Stimulated activated naive CD8-positive, alpha-beta T cell treated with anti-CD3 and anti-CD28 coated beads, Interleukin-15, Interleukin-2, amounts not matched to agents 100 ng/mL and 50 ng/mL, for 24 hours (primary cell): ENCODE data around the gene EDAR.
A peak's percentile ranks its signal among the peaks of the same experiment; 100 is the strongest.

Experiments
- H3K27ac Mint-ChIP-seq: one replicate; pipeline ENCODE4 v1.8.0; 2021; ENCODE audit warnings: mild to moderate bottlenecking, mixed read lengths
- H3K27me3 Mint-ChIP-seq: one replicate; pipeline ENCODE4 v1.8.0; 2021; ENCODE audit warnings: mixed read lengths
- H3K36me3 Mint-ChIP-seq: one replicate; pipeline ENCODE4 v1.8.0; 2021; ENCODE audit warnings: low read depth, mixed read lengths
- H3K4me1 Mint-ChIP-seq: one replicate; pipeline ENCODE4 v1.8.0; 2021; ENCODE audit warnings: low read depth, mixed read lengths
- H3K4me3 Mint-ChIP-seq: one replicate; pipeline ENCODE4 v1.8.0; 2021; ENCODE audit warnings: mild to moderate bottlenecking, mixed read lengths
- H3K9me3 Mint-ChIP-seq: one replicate; pipeline ENCODE4 v1.8.0; 2021; ENCODE audit warnings: mixed read lengths

EDAR gene

GRCh38 chr2:109016376-109016775, 27.4 kb upstream of the EDAR start:
- Mint-ChIP-seq H3K27ac (no peak overlapping the region), H3K36me3 (no peaks in the 10 kb centered on the region), H3K9me3 (no peaks in the 10 kb centered on the region), H3K27me3 (no peaks in the 10 kb centered on the region), H3K4me1 (peaks cover 12% of the 10 kb centered on the region), H3K4me3 (no peak overlapping the region)

DNA sequence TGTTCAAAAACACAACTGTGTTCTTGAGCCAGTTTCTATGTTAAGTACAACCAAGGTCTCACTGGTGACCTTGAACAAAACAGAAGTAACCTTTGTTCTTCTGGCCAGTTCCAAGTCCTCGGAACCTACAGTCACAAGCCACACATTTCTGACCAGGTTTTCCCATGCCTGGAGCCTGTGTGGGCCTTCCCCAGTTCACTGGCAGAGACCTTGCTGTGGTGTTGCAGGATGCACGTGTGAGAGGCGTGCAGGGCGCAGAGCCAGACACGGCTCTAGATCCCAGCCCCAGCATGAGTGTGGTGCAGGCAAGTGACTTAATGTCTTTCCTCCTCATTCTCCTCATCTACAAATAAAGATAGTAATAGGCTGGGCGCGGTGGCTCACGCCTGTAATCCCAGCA, 25.5 kb upstream of the EDAR start:
- Mint-ChIP-seq H3K27me3 (no peaks in the 10 kb centered on the region), H3K4me1 (peaks cover 4% of the 10 kb centered on the region), H3K27ac (no peak overlapping the region), H3K9me3 (no peaks in the 10 kb centered on the region), H3K36me3 (no peaks in the 10 kb centered on the region), H3K4me3 (no peak overlapping the region)

DNA sequence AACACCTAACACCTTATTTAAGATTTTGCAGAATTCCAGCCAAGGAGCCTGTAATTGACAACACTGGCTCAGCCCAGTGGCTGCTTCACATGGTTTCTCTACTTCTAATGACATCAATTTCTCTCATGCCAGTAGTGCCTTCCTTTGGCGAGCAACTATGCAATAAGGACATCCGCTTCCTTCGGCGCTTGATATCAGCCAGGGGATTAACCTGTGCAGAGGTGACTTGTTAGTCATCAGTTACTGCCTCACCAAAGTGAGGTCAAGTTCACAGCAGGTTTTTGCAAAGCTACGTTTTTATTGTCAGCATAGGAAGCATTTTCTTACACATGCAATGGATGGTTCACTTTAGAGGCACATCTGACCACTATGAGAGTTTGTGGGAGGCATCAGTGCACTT, 24.0 kb upstream of the EDAR start:
- Mint-ChIP-seq H3K27me3 (no peaks in the 10 kb centered on the region), H3K36me3 (no peaks in the 10 kb centered on the region), H3K9me3 (no peaks in the 10 kb centered on the region), H3K4me3 (no peak overlapping the region), H3K27ac (no peak overlapping the region), H3K4me1 (peaks cover 4% of the 10 kb centered on the region)

DNA sequence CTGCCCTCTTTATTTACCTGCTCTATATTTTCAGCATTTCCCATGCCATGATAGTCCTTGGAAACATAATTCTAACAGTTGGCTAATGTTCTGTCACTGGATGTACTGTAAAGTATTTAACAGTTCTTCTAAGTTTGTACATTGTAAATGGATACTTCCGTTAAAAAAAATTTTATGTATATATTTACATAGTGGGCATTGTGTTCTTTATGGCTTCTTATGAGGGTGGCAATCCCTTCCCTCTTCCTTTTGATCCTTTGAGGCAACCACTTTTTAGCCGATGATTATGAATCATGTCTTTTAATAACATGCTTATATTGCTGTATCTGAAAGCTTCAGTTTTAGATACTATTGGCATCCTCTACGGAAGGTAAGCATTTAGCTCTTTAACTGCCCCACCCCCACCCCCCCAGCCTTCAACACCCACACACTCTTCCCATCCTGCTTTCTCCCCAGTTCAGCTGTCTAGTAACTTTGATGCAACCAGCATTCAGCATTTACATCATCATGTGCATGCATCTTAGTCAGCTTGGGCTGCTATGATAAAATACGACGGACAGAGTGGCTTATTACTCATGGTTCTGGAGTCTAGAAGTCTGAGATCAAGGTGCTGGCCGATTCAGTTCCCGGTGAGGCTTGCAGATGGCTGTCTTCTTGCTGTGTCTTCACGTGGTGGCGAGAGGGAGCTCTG, 21.0 kb upstream of the EDAR start:
- no peaks in the 10 kb centered on the region for H3K27me3 Mint-ChIP-seq
- no peak overlapping the region for H3K4me3 Mint-ChIP-seq
- no peak overlapping the region for H3K27ac Mint-ChIP-seq
- no peaks in the 10 kb centered on the region for H3K36me3 Mint-ChIP-seq
- no peaks in the 10 kb centered on the region for H3K9me3 Mint-ChIP-seq
- H3K4me1 Mint-ChIP-seq: peaks cover 4% of the 10 kb centered on the region

GRCh38 chr2:109006971-109007370, 18.0 kb upstream of the EDAR start:
- no peaks in the 10 kb centered on the region for H3K36me3 Mint-ChIP-seq
- H3K4me3 Mint-ChIP-seq: no peak overlapping the region
- peaks cover 4% of the 10 kb centered on the region for H3K4me1 Mint-ChIP-seq
- H3K9me3 Mint-ChIP-seq: no peaks in the 10 kb centered on the region
- H3K27me3 Mint-ChIP-seq: no peaks in the 10 kb centered on the region
- no peak overlapping the region for H3K27ac Mint-ChIP-seq

DNA sequence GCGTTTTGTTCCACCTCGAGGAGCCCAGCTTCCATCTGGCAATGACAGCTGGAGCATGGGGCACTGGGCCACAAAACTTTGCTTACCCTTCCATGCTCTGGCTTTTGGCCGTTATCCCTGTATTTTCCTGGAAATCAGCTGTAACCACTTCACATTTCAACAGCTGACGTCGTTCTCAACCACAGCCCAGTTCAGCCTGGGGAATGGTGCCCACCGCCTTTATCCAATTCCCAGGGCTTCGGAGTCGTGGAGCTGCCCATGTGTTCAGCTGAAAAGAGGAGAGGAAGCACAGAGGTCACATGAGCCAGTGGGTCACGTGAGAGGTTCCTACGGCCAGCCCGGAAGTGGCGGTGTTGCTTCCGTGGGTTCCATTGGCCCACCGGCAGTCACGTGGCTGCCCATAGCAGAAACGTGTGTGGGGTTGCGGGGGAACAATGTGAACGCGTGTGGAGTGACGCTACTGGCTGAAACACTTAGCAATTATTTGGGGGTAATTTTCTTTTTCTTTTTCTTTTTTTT, 16.7 kb upstream of the EDAR start:
- no peaks in the 10 kb centered on the region for H3K36me3 Mint-ChIP-seq
- peaks cover 9% of the 10 kb centered on the region for H3K4me1 Mint-ChIP-seq
- H3K27ac Mint-ChIP-seq: no peak overlapping the region
- H3K9me3 Mint-ChIP-seq: no peaks in the 10 kb centered on the region
- no peak overlapping the region for H3K4me3 Mint-ChIP-seq
- H3K27me3 Mint-ChIP-seq: no peaks in the 10 kb centered on the region

- Mint-ChIP-seq H3K36me3 (no peaks in the 10 kb centered on the region), H3K9me3 (no peaks in the 10 kb centered on the region), H3K4me3 (no peak overlapping the region), H3K4me1 (peaks cover 7% of the 10 kb centered on the region), H3K27ac (no peak overlapping the region), H3K27me3 (no peaks in the 10 kb centered on the region)
These were observed 12.2 kb upstream of the EDAR start for GRCh38 chr2:109001201-109001600.

DNA sequence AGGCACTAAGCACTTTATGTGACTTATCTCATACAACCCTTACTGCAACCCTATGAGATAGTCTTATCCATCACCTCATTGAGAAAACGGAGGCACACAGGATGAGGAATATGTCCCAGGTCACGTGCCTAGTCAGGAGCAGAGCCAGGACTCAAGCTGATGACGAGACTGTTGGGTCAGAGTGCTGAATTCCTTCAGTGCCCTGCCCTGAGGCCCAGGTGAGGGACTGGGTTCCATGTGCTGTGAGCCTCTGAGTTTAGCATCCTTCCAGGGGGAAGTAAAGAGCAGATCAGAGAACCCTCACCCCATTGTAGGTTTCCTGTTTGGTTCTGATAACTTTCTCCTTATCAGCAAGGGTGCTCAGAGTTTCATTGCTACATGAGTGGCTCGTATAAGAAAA, 11.7 kb upstream of the EDAR start:
- Mint-ChIP-seq H3K4me3 (no peak overlapping the region), H3K27ac (no peak overlapping the region), H3K27me3 (no peaks in the 10 kb centered on the region), H3K4me1 (peaks cover 7% of the 10 kb centered on the region), H3K9me3 (no peaks in the 10 kb centered on the region), H3K36me3 (no peaks in the 10 kb centered on the region)

GRCh38 chr2:108998911-108999310, 9.9 kb upstream of the EDAR start:
- H3K9me3 Mint-ChIP-seq: no peaks in the 10 kb centered on the region
- H3K4me3 Mint-ChIP-seq: no peak overlapping the region
- peaks cover 7% of the 10 kb centered on the region for H3K4me1 Mint-ChIP-seq
- H3K36me3 Mint-ChIP-seq: no peaks in the 10 kb centered on the region
- H3K27me3 Mint-ChIP-seq: no peaks in the 10 kb centered on the region
- H3K27ac Mint-ChIP-seq: no peak overlapping the region

- Mint-ChIP-seq H3K27me3 (no peaks in the 10 kb centered on the region), H3K36me3 (no peaks in the 10 kb centered on the region), H3K27ac (no peak overlapping the region), H3K4me1 (peaks cover 7% of the 10 kb centered on the region), H3K9me3 (no peaks in the 10 kb centered on the region), H3K4me3 (no peak overlapping the region)
These were observed 5.2 kb upstream of the EDAR start for GRCh38 chr2:108994178-108994577.

GRCh38 chr2:108993095-108993937, 4.3 kb upstream of the EDAR start:
- no peaks in the 10 kb centered on the region for H3K27me3 Mint-ChIP-seq
- H3K4me1 Mint-ChIP-seq: peaks cover 14% of the 10 kb centered on the region
- no peaks in the 10 kb centered on the region for H3K9me3 Mint-ChIP-seq
- H3K4me3 Mint-ChIP-seq: no peak overlapping the region
- H3K36me3 Mint-ChIP-seq: no peaks in the 10 kb centered on the region
- no peak overlapping the region for H3K27ac Mint-ChIP-seq

- H3K36me3 Mint-ChIP-seq: no peaks in the 10 kb centered on the region
- H3K9me3 Mint-ChIP-seq: no peaks in the 10 kb centered on the region
- peaks cover 33% of the 10 kb centered on the region for H3K4me1 Mint-ChIP-seq
- H3K4me3 Mint-ChIP-seq: peak overlapping the region; percentile 61
- no peak overlapping the region for H3K27ac Mint-ChIP-seq
- H3K27me3 Mint-ChIP-seq: no peaks in the 10 kb centered on the region
These were observed 784 bp downstream of the EDAR start for GRCh38 chr2:108988076-108988795.

- Mint-ChIP-seq H3K27ac (no peak overlapping the region), H3K4me1 (peaks cover 33% of the 10 kb centered on the region), H3K27me3 (no peaks in the 10 kb centered on the region), H3K4me3 (no peak overlapping the region), H3K9me3 (no peaks in the 10 kb centered on the region), H3K36me3 (no peaks in the 10 kb centered on the region)
These were observed 2.0 kb downstream of the EDAR start for GRCh38 chr2:108986916-108987510.

GRCh38 chr2:108983610-108984009, 5.4 kb downstream of the EDAR start:
- Mint-ChIP-seq H3K36me3 (no peaks in the 10 kb centered on the region), H3K4me1 (peaks cover 21% of the 10 kb centered on the region), H3K27me3 (no peaks in the 10 kb centered on the region), H3K9me3 (no peaks in the 10 kb centered on the region), H3K27ac (no peak overlapping the region), H3K4me3 (no peak overlapping the region)

DNA sequence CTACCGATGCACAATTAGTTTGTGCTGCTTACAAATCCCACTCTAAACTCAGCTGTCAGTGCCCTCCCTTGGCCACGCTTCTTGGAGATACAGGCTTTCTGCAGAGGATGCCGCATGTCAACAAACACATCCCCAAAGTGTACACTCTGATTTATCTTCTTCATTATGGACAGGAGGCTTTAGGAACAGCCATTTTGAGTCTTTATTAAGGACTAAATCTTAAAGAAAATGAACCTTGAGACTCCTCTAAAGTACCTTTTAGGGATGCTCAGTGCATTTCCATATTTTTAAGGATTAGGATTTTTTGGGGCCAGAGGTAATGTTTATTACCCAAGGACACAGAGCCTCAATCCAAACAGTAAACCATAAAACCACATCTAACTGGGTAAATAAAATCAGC, 6.0 kb downstream of the EDAR start:
- Mint-ChIP-seq H3K4me3 (no peak overlapping the region), H3K27ac (no peak overlapping the region), H3K4me1 (peaks cover 18% of the 10 kb centered on the region), H3K9me3 (no peaks in the 10 kb centered on the region), H3K27me3 (no peaks in the 10 kb centered on the region), H3K36me3 (no peaks in the 10 kb centered on the region)
